22Rv1 (cell line): Measurements from ENCODE around the gene HP.

Experiments used
- H3K27ac ChIP-seq: fragments of 450-650 bp; 2 replicates; pipeline ENCODE4 v1.5.1; 2017
- ZFX ChIP-seq: fragments of 450-650 bp; IDR thresholded peaks from 2 replicates; pipeline ENCODE4 v1.6.1; 2017; ENCODE audit warnings: antibody characterized with exemption, borderline replicate concordance
- TF ChIP-seq, protein P1 (sequence below): fragments of 450-650 bp; IDR thresholded peaks from 2 replicates; pipeline ENCODE4 v1.5.1; 2017; ENCODE audit warnings: mild to moderate bottlenecking

Gene HP

DNA sequence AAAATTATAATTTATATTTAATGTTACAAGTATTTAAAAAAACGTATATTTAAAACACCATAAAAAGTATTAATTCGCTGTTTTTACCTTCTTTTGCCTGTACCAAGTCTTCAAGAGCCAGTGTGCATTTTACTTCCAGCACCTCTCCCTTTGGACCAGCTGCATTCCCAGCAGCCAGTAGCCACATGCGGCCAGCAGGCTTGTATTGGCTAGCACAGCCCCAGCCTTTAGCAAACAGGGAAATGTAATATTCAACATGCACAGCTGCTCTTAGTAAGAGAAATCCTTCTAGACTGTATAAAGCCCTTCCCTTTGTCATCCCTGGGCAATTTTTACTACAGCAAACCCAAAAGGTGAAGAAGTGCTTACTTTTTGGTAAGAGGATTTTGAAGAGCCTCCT, 39.2 kb upstream of the HP start:
- TF ChIP-seq, protein P1, sequence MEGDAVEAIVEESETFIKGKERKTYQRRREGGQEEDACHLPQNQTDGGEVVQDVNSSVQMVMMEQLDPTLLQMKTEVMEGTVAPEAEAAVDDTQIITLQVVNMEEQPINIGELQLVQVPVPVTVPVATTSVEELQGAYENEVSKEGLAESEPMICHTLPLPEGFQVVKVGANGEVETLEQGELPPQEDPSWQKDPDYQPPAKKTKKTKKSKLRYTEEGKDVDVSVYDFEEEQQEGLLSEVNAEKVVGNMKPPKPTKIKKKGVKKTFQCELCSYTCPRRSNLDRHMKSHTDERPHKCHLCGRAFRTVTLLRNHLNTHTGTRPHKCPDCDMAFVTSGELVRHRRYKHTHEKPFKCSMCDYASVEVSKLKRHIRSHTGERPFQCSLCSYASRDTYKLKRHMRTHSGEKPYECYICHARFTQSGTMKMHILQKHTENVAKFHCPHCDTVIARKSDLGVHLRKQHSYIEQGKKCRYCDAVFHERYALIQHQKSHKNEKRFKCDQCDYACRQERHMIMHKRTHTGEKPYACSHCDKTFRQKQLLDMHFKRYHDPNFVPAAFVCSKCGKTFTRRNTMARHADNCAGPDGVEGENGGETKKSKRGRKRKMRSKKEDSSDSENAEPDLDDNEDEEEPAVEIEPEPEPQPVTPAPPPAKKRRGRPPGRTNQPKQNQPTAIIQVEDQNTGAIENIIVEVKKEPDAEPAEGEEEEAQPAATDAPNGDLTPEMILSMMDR, result no peak
- TF ChIP-seq ZFX, result no peak
- no peak overlapping the region for H3K27ac ChIP-seq

DNA sequence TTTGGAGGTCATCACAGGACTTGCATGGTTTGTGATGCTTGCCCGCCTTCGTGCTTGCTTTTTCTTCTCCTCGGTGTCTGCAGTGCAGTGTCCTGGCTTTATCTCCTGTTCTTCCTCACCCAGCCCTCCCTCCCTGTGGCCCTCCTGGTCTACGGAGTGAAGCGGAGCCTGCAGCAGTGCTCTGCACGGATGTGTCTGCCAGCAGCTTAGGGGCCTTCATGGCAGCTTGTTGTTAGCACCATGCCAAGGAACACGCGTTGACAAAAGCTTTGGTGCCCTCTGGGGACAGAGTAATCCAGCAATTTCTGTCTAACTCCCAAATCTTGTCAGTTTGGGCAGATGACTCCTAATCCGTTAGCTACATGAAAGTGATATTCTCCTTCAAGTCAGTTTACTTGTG, 35.8 kb upstream of the HP start:
- TF ChIP-seq, protein P1, result no peak
- no peak for TF ChIP-seq ZFX
- no peak overlapping the region for H3K27ac ChIP-seq

DNA sequence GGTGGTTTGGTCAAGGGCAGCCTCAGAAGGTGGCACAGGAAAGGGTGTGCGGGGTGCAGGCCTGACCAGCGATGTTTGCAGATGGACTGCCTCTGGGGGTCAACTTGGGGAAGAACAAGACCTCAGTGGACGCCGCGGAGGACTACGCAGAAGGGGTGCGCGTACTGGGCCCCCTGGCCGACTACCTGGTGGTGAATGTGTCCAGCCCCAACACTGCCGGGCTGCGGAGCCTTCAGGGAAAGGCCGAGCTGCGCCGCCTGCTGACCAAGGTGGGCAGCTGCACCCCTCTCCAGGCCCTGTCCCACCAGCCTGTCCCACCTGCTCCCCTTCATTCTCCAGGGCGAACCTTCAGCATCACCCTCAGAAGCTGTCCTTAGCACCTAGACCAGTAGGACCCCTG, 33.3 kb upstream of the HP start:
- H3K27ac ChIP-seq, result no peak overlapping the region
- no peak for TF ChIP-seq ZFX
- TF ChIP-seq, protein P1, result no peak

DNA sequence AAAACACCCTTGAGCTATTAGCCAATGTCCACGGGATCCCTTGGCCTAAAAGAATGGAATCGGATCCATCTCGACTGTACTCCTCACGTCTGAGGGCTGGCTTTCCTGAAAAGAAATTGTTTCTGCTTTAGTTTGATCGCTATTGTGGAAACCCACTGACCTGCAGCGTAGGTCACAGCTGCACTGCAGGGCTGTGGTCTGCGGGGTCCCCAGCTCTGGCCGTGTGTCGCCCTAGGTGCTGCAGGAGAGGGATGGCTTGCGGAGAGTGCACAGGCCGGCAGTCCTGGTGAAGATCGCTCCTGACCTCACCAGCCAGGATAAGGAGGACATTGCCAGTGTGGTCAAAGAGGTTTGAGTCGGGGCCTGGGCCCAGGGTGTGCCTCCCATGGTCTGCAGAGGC, 32.2 kb upstream of the HP start:
- no peak overlapping the region for H3K27ac ChIP-seq
- no peak for TF ChIP-seq ZFX
- TF ChIP-seq, protein P1, result no peak

DNA sequence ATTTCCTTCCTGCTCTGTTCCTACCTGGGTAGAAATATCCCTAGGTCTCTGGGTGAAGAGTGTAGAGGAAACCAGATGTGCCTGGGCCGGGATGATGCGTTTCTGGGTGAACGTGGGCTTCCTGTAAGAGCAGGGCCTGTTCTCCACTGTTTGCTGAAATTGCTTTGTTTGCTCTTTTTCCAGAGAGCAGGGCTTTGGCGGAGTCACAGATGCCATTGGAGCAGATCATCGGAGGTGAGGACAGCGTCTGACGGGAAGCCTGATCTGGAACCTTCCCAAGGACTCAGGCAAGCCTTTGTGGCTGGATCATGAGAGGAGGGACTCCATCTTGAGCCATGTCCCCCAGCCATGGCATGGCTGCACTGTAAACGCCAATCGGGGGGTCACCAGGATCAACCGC, 30.3 kb upstream of the HP start:
- no peak overlapping the region for H3K27ac ChIP-seq

DNA sequence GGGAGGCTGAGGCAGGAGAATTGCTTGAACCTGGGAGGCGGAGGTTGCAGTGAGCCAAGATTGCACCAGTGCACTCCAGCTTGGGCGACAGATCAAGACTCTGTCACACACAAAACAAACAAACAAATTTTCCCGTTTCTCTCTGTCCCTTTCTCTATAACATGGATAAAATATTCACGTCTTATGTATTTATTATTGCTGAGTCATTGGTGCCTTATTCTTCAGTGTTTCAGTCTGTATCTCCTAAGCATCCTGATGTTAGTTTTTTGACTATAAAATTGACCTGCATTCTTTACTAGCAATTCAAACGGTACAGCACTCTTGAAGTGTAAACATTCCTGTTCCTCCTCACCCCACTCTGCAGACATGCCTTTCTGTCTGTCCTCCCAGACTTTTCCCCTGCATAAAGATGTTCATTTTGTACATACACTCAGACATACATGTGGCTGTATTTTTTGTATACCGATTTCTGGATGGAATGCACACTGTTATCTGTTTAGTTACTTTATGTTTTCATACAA, 29.4 kb upstream of the HP start:
- H3K27ac ChIP-seq, result no peak overlapping the region
- no peak for TF ChIP-seq ZFX
- TF ChIP-seq, protein P1, result no peak

More for the DNA sequence above, 30.3 kb upstream of the HP start:
- TF ChIP-seq, protein P1, result no peak
- TF ChIP-seq ZFX, result no peak

DNA sequence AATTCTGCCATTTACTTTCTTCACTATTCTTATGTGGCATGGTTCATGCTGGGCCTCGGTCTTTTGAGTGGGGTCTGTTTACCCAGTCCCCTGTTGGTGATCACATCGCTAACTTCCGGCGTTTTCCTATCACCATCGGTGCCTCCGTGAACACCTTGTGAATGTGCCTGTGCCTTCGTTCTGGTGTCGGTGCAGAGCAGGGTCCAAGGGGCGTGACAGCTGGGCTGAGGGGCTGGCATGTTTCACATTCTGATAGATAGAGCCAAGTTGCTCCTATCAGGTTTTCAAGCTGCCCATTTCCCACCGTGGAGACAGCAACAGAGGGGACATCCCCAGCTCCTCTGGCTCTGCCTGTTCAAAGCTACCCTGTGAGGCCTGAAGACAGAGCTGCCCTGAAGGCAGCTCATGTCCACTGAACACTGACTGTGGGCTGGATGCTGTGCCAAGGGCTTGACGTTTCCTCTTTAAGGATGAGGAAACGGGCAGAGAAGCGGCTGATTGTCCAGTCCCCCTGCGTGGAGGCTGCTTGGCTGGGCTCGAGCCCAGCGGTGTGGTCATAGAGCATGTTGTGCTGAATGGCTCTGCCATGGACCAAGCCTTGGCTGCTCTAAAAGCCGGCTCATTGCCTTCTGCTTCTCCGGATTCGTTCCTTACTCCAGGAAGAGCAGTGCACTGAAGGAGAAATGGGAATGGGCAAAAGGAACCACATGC, 28.7 kb upstream of the HP start:
- no peak overlapping the region for H3K27ac ChIP-seq
- TF ChIP-seq ZFX, result no peak
- TF ChIP-seq, protein P1, result no peak
